Fibroblast of lung (primary cell): ENCODE data around the gene PPIP5K1. TPM values are rescaled to one million over a fixed set of nuclear protein-coding genes. Genes with fewer than 3 reads are reported as not detected.

Source experiments
- DNase-seq, 2 donors: peaks; one replicate each; pipeline versions ENCODE4 v3.0.0 to v3.0.0-alpha.2; 2010; ENCODE audit warnings: low read depth in 2 of 2
- H2AFZ ChIP-seq: 2 replicates; pipeline ENCODE4 v1.5.1; 2012; ENCODE audit warnings: low read length, control low read depth, inconsistent platforms
- H3K27ac ChIP-seq: 2 replicates; pipeline ENCODE4 v1.5.1; 2011; ENCODE audit warnings: low read length, control low read depth; ENCODE audit not compliant: insufficient read depth
- H3K27me3 ChIP-seq: 2 replicates; pipeline ENCODE4 v1.5.1; 2011; ENCODE audit warnings: mild to moderate bottlenecking, low read length; ENCODE audit not compliant: control insufficient read depth, insufficient read depth
- H3K36me3 ChIP-seq: 2 replicates; pipeline ENCODE4 v1.5.1; 2011; ENCODE audit warnings: low read length; ENCODE audit not compliant: control insufficient read depth, insufficient read depth
- H3K4me1 ChIP-seq: 2 replicates; pipeline ENCODE4 v1.5.1; 2011; ENCODE audit warnings: low read length; ENCODE audit not compliant: control insufficient read depth, insufficient read depth; ENCODE audit errors: extremely low read depth
- H3K4me2 ChIP-seq: 2 replicates; pipeline ENCODE4 v1.5.1; 2011; ENCODE audit warnings: low read length, control low read depth; ENCODE audit not compliant: insufficient read depth; ENCODE audit errors: extremely low read depth
- H3K4me3 ChIP-seq, 4 experiments: fragments of 200-600 bp in 1 of 4; sonication (generic) in 1 of 4; replicated peaks in 1 of 4; 2 replicates each; pipeline ENCODE4 v1.5.1; 2011 to 2016; ENCODE audit warnings: low read length in 4 of 4, low read depth in 3 of 4, mild to moderate bottlenecking in 3 of 4, control low read depth in 2 of 4, inconsistent platforms in 1 of 4, mixed read lengths in 1 of 4; ENCODE audit not compliant: insufficient read depth in 1 of 4; ENCODE audit errors: control extremely low read depth in 1 of 4
- H3K79me2 ChIP-seq: 2 replicates; pipeline ENCODE4 v1.5.1; 2012; ENCODE audit warnings: mild to moderate bottlenecking, low read length, inconsistent platforms; ENCODE audit not compliant: control insufficient read depth, insufficient read depth
- H3K9ac ChIP-seq: 2 replicates; pipeline ENCODE4 v1.5.1; 2011; ENCODE audit warnings: mild to moderate bottlenecking, low read length, control low read depth; ENCODE audit not compliant: insufficient read depth
- H3K9me3 ChIP-seq: 2 replicates; pipeline ENCODE4 v1.5.1; 2012; ENCODE audit warnings: low read depth, low read length; ENCODE audit not compliant: control insufficient read depth, insufficient read depth
- H4K20me1 ChIP-seq: 2 replicates; pipeline ENCODE4 v1.5.1; 2011; ENCODE audit warnings: low read length; ENCODE audit not compliant: control insufficient read depth, insufficient read depth; ENCODE audit errors: extremely low read depth
- EZH2 ChIP-seq: IDR thresholded peaks from 2 replicates; pipeline ENCODE4 v1.5.1; 2012; ENCODE audit warnings: low read length, control low read depth, mild to moderate bottlenecking; ENCODE audit errors: missing control alignments
- polyA plus RNA-seq, 2 donors: library from polyadenylated mRNA; depleted of rRNA in 1 of 2; stranded (reverse) in 1 of 2; unstranded in 1 of 2; fragments of >200 nt; gene quantifications; 2 replicates each; pipeline ENCODE4 v1.2.1, GENCODE V29; 2011 to 2012; ENCODE audit warnings: missing spikeins in 1 of 2
- total RNA-seq: library from RNA; depleted of rRNA; stranded (reverse); fragments of >200 nt; gene quantifications from 2 replicates; pipeline ENCODE4 v1.2.1, GENCODE V29; 2014
- TF ChIP-seq, protein P1 (sequence below), 2 donors: IDR thresholded peaks in 1 of 2; conservative IDR thresholded peaks in 1 of 2; 1 replicate in 1 of 2; 2 replicates in 1 of 2; pipeline ENCODE4 v1.5.1; 2011 to 2012; ENCODE audit warnings: low read length in 2 of 2, control low read depth in 1 of 2, inconsistent platforms in 1 of 2, low read depth in 1 of 2, mild to moderate bottlenecking in 1 of 2

PPIP5K1 gene
- total and polyA plus RNA-seq, 2 donors (not counting 1 experiment from before 2014, with no cell fraction given): 19.6 to 40.8 TPM

DNA sequence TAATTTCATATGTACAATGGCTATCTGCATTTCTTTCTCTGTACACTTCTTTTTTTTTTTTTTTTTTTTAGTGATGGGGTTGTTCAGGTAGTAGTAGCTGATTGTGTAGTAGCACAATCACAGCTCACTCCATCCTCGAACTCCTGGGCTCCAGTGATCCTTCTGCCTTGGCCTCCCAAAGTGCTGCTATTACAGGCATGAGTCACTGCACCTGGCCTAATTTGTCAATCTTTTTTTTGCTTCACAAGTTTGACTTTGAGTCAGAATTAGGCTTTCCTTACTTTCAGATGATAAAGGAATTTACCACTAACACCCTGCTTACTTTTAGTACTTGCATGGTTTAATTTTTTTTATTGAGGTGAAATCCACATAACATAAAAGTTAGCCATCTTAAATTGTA lies 44.6 kb downstream of the PPIP5K1 start:
- Histone ChIP-seq H3K9ac (no peak overlapping the region), H3K4me3 (no peak overlapping the region), H3K9me3 (no peaks in the 10 kb centered on the region), H3K79me2 (no peaks in the 10 kb centered on the region), H4K20me1 (no peaks in the 10 kb centered on the region), H3K4me1 (no peaks in the 10 kb centered on the region), H2AFZ (no peak overlapping the region), H3K27ac (no peak overlapping the region), H3K36me3 (no peaks in the 10 kb centered on the region), H3K27me3 (no peaks in the 10 kb centered on the region), H3K4me2 (no peak overlapping the region)
- DNase-seq: no peak
- TF ChIP-seq EZH2: no peak
- TF ChIP-seq, protein P1, sequence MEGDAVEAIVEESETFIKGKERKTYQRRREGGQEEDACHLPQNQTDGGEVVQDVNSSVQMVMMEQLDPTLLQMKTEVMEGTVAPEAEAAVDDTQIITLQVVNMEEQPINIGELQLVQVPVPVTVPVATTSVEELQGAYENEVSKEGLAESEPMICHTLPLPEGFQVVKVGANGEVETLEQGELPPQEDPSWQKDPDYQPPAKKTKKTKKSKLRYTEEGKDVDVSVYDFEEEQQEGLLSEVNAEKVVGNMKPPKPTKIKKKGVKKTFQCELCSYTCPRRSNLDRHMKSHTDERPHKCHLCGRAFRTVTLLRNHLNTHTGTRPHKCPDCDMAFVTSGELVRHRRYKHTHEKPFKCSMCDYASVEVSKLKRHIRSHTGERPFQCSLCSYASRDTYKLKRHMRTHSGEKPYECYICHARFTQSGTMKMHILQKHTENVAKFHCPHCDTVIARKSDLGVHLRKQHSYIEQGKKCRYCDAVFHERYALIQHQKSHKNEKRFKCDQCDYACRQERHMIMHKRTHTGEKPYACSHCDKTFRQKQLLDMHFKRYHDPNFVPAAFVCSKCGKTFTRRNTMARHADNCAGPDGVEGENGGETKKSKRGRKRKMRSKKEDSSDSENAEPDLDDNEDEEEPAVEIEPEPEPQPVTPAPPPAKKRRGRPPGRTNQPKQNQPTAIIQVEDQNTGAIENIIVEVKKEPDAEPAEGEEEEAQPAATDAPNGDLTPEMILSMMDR (conservative IDR thresholded peaks at IDR 0.05 in 1 of 2, IDR thresholded peaks at IDR 0.05 in 1 of 2; ENCODE audit: low read depth in 1 of 2, low read length in 2 of 2): no peak

DNA sequence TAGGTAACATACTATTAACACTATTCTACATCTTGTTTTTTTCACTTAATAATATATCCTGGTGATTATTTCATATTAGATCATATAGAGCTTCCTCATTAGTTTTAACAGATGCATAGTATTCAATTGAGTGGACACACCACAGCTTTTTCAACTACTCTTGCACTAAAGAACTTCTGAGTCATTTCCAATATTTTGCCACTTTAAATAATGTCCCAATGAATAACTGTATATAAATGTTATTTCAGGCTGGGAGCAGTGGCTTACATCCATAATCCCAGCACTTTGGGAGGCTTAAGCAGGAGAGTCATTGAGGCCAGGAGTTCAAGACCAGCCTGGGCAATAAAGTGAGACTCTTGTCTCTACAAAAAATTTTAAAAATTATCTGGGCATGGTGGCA lies 45.7 kb downstream of the PPIP5K1 start:
- DNase-seq: no peak
- Histone ChIP-seq H3K27me3 (no peaks in the 10 kb centered on the region), H4K20me1 (no peaks in the 10 kb centered on the region), H3K27ac (no peak overlapping the region), H3K4me2 (no peak overlapping the region), H3K79me2 (no peaks in the 10 kb centered on the region), H3K4me3 (no peak overlapping the region), H2AFZ (no peak overlapping the region), H3K36me3 (no peaks in the 10 kb centered on the region), H3K9me3 (no peaks in the 10 kb centered on the region), H3K4me1 (no peaks in the 10 kb centered on the region), H3K9ac (no peak overlapping the region)
- TF ChIP-seq, protein P1 (conservative IDR thresholded peaks at IDR 0.05 in 1 of 2, IDR thresholded peaks at IDR 0.05 in 1 of 2; ENCODE audit: low read depth in 1 of 2, low read length in 2 of 2): no peak
- no peak for TF ChIP-seq EZH2

DNA sequence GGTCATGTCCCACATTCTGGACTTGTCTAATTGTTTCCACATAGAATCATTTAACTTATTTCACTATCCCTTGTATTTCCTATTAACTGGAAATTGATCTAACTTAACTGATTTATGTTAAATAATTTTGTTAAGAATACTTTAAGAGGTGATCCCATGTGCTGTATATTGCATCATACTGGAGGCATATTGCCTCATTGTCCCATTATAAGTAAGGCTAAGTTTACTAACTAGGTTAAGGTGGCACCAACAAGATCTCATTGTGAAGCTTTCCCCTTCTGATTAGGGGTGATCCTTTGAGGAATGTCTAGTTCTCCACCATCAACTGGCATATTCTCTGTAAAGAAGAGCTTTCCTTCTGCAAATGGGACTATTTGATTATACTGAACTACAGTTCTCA lies 48.2 kb downstream of the PPIP5K1 start:
- Histone ChIP-seq H4K20me1 (no peaks in the 10 kb centered on the region), H3K27ac (no peak overlapping the region), H3K9ac (no peak overlapping the region), H3K4me1 (no peaks in the 10 kb centered on the region), H3K79me2 (no peaks in the 10 kb centered on the region), H3K27me3 (no peaks in the 10 kb centered on the region), H3K36me3 (no peaks in the 10 kb centered on the region), H2AFZ (no peak overlapping the region), H3K4me3 (no peak overlapping the region), H3K9me3 (no peaks in the 10 kb centered on the region), H3K4me2 (no peak overlapping the region)
- DNase-seq: peak in 1 of 2 donors; percentile 67
- no peak for TF ChIP-seq EZH2
- TF ChIP-seq, protein P1 (conservative IDR thresholded peaks at IDR 0.05 in 1 of 2, IDR thresholded peaks at IDR 0.05 in 1 of 2; ENCODE audit: low read depth in 1 of 2, low read length in 2 of 2): no peak
